HG03439 (cell line): ENCODE data around the gene LIX1L.

Source experiments
- ATAC-seq: cut with Tn5 transposase; IDR thresholded peaks from one replicate; pipeline ENCODE4 v1.9.1; 2021; ENCODE audit warnings: mild to moderate bottlenecking, moderate library complexity; ENCODE audit not compliant: unreplicated experiment

Gene LIX1L

DNA sequence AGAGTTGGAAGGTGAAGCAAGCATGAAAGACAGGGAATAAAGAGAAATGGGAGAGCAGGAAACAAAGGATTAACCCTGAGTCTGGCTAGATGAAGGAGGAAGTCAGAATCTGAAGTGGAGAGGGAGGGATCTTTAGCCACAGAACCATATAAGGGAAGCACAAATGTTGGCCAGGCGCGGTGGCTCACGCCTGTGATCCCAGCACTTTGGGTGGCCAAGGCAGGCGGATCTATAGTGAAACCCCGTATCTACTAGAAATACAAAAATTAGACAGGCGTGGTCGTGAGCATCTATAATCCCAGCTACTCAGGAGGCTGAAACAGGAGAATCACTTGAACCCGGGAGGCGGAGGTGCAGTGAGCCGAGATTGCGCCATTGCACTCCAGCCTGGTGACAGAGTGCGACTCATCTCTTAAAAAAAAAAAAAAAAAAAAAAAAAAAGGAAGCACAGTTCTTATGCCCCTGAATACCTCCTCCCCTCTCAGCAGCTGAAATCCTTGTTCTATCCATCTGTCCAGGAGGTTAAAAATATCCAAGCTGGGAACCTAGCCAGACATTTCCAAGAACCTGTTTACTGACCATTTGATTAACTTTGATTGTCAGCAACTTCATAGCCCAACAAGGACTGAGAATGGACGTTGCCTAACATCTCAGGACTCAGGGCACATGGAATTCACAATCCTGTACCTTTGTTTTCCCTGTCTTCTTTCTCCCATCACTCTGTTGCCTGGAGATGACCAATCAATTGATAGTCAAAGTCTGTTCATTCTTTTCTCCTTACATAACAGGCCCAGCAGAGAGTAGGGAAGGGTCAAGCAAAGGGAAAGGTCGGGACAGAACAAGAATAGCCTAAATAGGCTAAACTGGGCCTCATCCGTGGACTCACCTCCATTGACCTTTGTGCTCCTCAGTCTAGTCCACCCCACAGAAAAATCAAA is 28.0 kb upstream of the LIX1L start:
- no peak for ATAC-seq

DNA sequence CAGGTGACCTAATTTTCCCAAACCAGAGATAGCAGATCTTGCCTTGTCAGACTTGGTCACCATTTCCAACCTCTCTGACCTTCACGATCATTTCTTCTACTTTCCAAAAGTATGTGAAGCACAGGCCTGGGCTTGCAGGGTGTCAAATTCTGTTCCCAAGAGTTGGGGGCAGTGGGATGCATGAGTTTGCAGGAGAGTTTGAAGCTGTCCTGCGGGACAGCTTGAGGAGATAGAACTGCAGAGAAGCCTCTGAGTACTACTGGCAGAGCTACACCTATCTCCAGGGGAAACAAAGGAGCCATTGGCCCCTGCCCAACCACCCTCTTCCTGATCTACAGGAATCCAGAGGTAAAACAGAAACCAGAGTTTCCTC is 27.3 kb upstream of the LIX1L start:
- no peak for ATAC-seq

DNA sequence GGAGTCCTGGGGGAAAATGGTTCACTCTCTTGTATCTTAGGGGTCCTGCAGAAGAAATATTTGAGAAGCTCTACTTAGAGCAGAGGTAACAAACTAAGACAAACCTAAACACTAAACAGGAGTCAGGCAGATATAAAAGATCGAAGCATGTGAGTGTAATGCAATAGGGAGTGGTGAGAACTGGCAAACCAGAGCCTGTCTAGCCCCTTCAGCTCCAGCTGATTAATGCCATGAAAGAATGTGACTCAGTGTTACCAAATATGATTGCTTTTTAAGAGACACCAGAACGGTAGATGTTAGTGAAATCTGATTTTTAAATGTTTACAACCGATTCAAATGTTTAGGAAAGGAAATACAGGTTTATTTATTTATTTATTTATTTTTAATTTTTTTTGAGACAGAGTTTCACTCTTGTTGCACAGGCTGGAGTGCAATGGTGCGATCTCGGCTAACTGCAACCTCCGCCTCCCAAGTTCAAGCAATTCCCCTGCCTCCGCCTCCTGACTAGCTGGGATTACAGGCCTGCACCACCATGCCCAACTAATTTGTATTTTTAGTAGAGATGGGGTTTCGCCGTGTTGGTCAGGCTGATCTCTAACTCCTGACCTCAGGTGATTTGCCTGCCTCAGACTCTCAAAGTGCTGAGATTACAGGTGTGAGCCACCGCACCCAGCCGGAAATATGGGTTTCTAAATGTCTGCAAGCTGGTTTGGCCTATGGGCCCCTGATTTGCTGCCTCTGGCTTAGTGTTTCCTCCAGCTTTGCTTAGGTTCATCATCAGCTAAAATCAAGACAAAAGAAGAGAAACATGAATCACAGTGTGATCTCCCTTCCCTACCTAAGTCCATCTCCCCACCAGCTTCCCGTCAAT is 26.4 kb upstream of the LIX1L start:
- no peak for ATAC-seq

DNA sequence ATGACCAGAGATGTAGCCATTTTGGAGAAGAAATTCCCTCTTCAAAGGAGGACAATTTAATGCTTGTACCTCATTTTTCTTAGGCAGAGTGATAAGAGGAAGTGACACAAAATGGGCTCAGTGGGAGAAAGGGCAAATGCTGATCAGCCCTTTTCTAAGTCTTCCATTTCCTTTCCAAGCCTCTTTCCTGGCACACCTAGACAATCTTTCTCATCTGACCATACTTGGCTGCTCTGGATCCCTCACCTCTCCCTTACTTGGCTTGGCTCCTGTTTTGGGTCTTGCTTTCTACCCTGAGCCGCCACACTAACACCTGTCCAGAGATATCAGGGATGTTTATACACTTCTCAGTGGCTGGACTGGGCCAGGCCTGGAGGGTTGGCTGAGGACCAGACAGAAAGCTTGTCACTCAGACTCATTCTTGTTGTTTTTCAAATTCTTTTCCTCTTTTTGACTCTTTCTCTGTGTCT is 25.4 kb upstream of the LIX1L start:
- ATAC-seq: no peak

DNA sequence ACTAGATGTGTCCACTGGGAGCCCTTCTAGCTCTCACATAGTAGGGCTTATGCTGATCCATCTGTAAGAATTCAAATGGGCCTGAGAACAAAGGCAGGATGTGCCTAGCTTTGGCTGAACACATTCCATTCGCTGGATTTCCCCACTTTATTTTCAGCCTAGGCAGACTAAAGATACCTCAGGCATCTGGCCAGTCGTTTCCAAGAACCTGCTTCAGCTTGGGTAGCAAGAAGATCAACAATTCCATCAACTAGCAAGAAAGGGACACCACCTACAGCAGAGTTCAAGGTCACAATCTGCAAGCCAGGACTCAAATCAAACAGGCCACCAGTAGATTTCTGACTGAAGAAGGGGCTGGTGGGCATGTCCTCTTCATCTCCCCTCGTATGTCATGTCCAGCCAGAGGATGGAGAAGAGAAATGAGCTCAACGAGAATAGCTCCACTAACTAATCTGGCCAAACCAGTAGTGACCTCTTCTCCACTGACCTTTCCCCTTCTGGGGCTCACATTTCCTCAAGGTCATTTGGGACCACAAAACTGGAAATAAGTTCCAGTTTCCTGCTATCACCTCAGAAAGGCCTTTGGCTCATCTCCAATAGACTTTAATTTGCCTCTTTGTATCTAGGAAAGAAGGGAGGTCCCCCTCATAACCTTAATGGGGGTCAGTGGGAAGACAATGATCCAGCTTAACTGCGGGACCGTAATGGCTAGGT is 24.4 kb upstream of the LIX1L start:
- ATAC-seq: no peak

DNA sequence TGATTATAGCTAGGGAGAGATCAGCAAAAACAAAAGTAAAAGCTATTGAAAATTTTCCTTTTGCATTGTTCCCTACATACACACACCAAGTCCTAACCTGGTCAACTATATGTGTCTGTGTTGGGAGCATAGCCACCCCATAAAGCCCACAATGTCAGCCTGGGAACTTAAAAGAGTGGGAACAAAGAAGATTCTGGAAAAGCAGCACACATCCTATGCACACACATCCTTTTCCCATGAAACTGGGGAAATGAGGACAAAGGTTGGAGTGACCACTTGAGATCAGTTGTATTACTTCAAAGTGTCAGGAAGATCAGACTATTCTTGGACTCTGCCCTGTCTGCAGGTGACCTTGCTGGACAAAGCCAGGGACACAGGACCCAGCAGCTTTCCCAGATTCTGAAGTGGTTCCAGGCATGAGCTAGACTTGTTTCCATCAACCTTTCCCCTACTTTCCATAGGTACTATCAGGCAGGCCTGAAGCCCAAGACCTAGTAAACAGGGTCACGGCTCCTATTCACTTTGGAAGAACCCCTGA is 22.7 kb upstream of the LIX1L start:
- no peak for ATAC-seq

DNA sequence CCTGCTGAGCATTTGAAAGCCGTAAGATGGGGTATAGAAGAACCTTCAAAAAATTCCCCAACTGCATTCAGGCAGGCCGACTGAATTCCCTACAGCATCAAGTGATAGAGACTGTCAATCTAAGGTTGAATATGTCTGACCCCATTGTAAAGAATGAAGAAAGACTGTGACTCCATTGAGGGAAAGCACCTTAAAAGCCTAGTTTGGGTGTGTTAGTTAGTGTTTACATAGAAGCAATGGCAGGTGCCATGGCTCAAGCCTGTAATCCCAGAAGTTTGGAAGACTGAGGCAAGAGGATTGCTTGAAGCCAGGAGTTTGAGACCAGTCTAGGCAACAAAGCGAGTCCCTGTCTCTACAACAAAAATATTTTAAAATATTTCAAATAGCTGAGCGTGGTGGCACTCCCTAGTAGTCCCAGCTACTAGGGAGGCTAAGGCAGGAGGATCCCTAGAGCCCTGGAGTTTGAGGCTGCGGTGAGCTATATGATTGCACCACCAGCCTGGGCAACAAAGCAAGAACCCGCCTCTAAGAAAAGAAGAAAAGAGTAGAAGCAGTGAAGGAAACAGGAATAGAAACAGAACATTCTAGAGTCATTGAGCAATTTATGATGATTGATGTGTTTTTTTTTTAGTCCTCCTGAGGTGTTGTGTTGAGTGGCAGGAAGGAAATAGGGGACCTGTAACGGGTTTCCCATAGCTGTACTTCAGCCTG is 22.1 kb upstream of the LIX1L start:
- ATAC-seq: no peak

DNA sequence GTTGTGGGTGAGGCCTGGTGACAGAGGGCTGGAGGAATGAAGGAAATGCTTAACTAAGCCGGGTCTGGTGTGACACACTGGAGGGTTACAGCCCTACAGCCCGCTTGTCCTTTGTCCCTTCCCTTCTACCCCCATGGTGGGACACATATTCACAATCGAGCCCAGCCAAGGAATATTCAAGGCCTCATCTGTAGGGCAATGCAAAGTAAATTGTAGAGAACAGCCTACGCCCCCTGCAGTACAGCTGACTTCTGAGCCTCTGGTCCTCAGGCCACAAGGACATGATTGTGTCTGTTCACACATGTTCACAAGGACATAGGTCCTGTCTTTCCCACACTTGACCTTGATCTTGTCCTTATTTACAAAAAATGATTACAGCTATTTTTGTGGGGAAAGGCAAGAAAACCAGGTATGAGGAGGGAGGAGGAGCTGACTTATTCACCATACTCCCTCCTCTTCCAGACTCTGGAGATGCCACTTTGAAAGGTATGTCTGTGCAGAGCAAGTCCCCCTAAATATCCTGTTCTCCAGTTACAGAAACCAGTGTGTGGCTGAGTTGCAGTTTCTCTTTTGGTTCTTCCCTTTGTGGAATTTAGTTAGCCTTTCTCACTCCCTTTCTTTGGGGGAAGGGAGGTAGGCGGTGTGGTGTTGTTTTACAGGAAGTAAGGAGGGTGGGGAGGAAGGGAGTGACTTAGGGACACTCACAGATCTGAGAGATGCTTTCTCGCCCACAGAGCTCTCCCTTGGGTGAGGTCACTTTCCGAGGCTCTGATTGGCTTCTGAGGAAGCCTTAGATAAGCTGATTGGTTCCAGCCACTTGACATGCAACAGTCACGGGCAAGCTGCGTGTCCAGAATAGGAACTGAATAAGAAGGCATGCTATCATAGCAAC is 21.3 kb upstream of the LIX1L start:
- peak; percentile 87 for ATAC-seq

DNA sequence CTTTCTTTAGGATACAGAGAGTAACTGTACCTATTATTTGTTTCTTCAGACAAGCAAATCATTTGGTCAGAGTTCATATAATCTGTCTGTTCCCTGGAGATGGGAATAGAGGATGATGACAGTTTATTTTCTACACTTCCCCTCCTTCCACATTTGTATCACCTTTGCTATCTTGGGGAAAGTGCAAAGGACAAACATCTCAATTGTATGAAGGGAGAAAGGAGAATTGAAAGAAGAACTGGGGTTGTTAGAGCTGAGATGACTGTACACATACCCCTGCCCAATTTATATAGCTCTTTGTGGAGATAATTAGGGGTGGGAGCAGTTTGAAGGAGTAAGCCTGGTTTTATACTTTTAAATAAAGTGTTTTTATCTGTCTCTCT is 20.6 kb upstream of the LIX1L start:
- ATAC-seq: no peak

DNA sequence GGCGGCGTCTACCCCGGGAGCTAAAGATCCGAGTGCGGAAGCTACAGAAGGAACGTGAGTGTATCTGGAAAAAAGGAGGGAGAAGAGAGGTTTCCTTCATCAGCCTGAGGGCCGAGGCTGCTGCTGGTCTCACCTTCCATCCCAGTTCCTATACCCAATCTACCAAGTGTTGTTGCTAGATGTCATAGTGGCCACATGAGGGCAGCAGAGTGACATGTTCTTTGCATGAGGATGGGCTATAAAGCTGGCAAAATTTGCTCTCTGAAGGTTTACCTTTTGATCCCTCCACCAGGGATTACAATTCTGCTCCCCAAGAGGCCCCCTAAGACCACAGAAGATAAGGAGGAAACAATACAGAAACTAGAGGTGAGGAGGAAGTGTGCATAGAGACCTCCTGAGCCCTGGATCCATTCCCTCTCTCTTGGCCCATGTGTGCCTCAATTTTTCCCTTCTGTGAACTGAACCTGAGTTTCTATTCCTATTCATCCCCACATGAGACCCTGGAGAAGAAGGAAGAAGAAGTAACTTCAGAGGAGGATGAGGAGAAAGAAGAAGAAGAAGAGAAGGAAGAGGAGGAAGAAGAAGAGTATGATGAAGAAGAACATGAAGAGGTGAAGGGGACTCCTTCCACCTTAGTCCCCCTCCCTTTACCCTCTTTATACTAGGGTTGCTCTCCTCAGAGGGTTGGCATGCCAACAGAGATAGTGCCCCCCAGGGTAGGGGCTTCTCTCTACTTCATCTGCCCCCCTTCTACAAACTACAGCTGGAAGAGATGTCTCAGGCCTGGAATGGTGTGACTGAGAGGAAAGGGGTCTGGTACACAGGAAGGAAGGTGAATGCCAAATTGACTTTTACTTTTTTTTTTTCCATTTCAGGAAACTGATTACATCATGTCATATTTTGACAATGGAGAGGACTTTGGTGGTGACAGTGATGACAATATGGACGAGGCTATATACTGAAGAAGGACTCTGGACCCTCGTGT is 20.0 kb upstream of the LIX1L start:
- peak; percentile 43 for ATAC-seq

DNA sequence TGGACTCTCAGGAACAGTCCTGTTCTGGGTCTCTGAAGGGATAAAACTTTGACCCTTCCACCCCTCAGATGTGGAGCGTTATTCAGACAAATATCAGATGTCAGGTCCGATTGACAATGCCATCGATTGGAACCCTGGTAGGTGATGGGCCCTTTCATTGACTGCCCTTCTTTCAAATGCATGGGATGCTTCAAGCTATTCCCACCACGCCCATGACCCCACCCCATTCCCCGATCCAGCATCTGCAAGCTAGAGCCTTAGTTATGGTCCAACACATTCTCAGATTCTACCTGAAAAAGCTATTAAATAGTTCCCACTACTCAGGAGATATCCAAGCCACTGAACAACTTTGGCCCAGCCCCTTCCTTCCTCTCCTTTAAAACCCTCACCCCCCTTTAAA is 19.2 kb upstream of the LIX1L start:
- no peak for ATAC-seq

DNA sequence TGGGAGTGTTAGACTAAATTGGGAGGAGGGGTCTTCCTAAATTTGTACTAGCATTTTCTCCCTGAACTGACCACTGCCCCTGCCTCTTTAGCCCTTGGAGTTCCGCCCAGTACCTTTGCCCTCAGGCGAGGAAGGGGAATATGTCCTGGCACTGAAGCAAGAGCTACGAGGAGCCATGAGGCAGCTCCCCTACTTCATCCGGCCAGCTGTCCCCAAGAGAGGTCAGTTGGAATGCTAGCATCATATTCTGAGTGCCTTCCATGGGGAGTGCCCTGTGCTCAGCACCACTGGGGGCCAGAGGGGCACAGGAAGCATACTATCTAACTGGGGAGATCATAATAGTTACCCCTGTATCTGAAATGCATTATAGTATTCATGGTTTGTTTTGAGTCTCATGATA is 17.4 kb upstream of the LIX1L start:
- ATAC-seq: no peak

DNA sequence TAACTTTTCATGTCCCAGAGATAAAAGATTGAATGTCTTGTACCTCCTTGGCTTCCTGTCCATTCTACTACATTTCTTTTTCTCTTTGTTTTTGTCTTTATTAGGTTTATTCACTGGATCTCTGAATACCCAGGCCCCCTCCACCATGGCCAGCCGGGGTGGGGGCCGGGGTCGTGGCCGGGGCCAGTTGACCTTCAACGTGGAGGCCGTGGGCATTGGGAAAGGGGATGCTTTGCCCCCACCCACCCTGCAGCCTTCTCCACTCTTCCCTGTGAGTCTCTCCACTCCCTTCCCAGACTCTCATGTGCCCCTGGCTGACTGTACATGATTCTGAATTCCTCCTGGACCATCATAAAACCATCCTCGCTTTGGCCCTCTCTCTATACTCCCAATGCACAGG is 16.9 kb upstream of the LIX1L start:
- no peak for ATAC-seq

DNA sequence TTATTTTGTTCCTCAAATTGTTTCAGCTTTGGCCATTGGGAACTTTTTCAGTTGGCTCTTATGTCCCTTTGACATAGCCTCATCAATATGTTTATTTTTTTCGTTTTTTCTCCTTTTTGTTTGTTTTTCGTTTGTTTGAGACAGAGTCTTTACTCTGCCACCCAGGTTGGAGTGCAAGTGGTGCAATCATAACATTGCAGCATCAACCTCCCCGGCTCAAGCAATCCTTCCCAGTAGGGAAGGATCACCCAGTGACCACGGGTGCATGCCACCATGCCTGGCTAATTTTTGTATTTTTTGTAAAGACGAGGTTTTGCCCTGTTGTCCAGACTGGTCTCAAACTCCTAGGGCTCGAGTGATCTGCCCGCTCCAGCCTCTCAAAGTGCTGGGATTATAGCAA is 14.8 kb upstream of the LIX1L start:
- no peak for ATAC-seq

DNA sequence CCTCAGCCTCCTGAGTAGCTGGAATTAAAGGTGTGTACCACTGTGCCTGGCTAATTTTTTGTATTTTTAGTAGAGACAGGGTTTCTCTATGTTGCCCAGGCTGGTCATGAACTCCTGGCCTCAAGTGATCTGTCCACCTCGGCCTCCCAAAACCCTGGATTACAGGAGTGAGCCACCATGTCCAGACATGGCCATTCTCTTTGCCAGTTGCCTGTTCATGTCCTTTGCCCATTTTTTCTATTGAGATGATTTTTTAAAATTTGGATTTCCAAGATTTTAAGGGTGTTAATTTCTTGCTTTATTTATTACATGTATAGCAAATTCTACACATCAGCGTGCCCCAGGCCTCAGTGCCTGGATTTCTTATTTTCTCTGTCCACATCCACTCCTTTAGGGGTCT is 9.5 kb upstream of the LIX1L start:
- no peak for ATAC-seq

DNA sequence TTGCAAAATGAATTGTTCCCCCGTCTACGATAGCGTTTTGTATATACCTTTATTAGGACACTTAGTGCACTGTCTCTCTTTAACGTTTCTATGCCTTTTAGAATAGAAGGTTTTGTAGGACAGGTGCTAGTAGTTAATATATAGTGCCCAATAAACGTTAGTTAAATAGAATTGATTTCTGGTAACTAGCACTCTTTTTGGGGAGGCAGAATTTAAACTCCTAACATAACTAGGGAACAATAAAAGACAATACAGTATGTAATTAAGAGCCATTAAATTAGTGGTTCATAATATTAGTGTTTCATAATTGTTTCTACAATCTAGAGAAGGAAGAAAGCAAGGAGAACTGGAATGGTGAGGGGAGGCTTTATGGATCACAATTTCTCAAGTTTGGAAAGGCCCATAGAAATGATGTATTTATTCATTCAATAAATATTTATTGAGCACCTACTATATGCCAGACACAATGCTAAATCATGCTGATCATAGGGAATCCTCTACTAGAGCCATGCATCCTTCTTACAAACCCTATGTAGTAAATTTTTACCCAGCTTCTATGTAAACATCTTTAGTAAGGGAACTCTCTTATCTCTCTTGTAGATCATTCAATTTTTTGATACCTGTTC is 7.4 kb upstream of the LIX1L start:
- no peak for ATAC-seq

DNA sequence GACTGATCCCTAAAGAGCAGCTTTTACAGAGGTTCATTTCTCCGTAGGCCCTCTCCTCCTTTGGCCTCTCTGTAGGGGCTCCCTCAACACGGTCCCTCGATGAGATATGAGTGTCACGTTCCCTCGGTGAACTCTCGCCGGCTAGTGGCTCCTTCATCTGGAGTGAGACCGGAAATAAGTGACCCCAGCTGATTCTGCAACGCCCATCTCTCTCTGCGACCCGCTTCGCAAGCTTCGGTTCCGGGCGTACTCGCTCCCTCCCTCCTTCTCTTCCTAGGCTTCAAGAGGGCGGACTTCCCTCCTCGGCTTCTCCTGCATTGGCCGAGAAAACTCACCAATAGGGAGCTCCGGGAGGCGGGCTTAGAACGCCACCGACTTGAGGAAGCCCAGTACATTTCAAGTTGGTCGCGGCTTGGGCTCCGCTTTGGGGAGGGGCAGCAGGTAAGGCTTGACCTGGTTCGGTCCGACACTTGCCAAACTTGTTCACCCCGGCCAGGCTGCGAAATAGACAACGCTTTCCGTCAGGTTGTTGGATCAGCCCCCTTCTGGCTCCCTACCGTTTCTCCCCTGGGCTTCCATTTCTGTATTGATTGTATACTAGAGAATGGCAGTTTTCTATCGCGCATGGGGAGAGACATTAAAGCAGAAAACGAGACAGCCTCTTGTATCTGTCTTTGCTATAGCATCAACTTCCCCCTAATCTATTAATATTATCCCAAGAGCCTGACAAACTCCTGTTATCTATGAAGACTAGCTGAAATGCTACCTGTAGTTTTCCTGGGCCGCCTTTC is 6.7 kb upstream of the LIX1L start, which contains the start of the genes ANKRD34A and POLR3GL:
ANKRD34A (minus strand) TSS at position 248 of the 791 bp plus-strand sequence. CDS start 2,816 bp downstream, outside the sequence.
POLR3GL (plus strand) TSS at position 363 of the 791 bp plus-strand sequence. CDS start 10,176 bp downstream, outside the sequence.
- peak; percentile 92 for ATAC-seq
